ENCODE results near the gene COL26A1.

COL26A1 gene

DNA sequence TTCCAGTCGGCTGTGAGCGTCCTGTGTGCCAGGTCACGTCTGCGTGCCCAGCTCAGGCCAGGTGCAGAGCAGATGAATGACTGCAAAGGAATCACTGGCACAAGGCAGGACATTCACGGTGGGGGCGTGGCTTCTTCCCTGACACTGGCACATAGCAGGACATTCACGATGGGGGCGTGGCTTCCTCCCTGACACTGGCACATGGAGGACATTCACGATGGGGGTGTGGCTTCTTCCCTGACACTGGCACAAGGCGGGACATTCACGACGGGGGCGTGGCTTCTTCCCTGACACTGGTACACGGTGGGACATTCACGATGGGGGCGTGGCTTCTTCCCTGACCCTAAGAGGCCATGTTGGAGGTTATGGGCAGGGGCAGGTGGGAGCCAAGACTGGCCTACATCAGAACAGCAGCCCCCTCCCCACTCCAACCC, 202.1 kb downstream of the COL26A1 start:
- DNase-seq (ENCODE audit: low read depth, low spot score): no peak

DNA sequence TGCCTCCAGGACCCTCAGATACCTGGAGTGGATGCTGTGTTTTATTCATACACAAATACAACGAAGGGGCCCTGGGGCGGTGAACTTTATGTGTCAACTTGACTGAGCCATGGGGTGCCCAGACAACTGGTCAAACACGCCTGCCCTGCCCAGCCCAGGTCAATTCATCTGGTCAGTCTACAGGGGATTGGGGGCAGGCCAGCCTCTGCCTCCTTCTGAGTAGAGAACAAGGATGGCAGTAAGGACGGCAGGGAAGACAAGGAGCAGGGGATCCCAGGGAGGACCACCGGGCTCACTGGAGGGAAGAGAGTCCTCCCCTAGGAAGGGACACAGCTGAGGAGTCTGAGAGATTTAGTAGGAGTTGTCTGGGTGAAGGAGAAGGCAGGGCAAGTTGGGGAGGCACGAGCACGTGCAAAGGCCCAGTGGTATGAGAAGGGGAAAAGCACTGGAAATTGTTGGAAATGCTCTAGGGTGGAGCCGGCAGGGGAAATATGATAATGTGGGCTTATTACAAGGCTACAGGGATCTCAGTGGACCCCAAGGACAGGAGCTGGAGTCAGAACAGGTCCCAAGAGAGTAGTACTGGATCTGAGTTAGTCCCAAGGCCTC, 203.0 kb downstream of the COL26A1 start:
- no peak for DNase-seq (ENCODE audit: low read depth, low spot score)

DNA sequence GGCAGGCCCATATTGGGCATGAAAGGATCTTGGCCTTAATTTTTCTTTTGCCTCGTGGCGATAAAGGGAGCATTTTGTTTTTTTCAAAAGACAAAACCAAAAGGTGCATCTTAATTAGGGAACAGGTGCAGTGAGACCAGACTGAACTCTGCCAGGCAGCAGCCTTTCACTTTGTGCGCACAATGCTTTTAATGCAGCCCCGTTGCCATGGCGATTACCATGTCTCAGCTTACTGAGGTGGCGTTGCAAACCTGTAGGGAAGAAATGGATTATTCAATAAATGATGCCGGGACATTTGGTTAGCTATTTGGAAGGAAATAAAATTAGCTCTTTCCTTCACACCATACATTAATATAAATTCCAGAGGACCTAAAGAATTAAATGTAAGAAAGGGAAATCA, 204.6 kb downstream of the COL26A1 start:
- DNase-seq (ENCODE audit: low read depth, low spot score): no peak

DNA sequence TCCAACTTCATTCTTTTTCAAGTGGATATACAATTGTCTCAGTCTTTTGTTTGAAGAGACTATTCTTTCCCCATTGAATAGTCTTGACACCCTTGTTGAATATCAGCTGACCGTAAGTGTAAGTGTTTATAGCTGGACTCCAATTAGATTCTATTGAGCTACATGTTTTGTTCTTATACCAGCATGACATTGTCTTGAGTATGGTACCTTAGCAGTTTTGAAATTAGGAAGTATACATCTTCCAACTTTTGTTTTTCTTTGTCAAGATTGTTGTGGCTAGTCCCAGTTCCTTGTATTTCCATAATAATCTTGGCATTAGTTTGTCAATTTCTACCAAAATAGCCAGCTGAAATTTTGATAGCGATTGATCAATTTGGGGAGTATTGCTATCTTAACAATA, 209.5 kb downstream of the COL26A1 start:
- DNase-seq (ENCODE audit: low read depth, low spot score): no peak

DNA sequence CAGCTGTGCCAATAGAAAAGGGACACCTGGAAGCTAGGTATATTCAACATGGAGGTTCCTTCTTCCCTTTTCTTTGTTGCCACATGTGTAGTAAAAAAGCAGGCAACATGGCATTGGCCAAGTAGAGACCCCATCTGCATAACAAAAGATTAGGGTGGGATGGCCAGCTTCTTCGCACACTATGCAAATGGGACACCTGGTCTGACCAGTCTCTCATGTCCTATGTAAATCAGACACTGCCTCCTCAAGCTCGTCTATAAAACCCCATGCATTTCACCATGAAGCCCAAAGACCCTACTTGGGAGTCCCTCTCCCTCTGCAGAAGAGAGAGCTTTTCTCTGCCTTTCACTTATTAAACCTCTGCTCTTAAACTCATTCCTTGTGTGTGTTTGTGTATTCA, 212.5 kb downstream of the COL26A1 start:
- no peak for DNase-seq (ENCODE audit: low read depth, low spot score)

DNA sequence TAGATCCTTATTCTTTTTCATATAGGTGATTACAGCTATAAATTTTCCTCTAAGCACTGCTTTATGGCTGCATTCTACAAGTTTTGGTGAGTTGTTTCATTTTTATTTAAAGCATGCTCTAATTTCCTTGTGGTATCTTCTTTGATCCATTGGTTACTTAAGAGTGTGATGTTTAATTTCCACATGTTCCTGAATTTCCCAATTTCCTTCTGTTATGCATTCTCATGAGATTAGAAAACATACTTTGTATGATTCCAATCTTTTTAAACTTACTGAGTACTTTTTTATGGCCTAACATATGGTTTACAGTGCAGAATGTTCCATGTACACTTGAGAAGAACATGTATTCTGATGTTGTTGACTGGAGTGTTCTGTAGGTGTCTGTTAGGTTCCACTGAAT, 213.0 kb downstream of the COL26A1 start:
- no peak for DNase-seq (ENCODE audit: low read depth, low spot score)

GRCh38 chr7:101576998-101577397, 214.3 kb downstream of the COL26A1 start:
- DNase-seq (ENCODE audit: low read depth, low spot score): no peak

DNA sequence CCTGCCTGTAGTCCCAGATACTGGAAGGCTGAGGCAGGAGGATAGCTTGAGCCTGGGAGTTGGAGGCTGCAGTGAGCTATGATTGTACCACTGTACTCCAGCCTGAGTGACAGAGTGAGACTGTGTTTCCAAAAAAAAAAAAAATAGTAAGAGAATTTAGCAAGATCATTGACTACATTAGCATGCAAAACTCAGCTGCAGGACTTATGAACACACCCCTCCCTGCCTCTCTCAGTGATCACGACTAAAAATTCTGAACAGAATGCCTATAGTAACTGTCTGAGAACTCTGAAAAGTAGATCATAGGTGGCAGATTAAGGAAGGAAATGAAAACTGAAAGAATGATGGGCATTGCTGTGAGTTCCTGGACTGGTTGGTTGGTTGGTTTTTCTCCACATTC, 215.9 kb downstream of the COL26A1 start:
- no peak for DNase-seq (ENCODE audit: low read depth, low spot score)

- no peak for DNase-seq (ENCODE audit: low read depth, low spot score)
Measured at GRCh38 chr7:101580596-101580995, 217.9 kb downstream of the COL26A1 start.

DNA sequence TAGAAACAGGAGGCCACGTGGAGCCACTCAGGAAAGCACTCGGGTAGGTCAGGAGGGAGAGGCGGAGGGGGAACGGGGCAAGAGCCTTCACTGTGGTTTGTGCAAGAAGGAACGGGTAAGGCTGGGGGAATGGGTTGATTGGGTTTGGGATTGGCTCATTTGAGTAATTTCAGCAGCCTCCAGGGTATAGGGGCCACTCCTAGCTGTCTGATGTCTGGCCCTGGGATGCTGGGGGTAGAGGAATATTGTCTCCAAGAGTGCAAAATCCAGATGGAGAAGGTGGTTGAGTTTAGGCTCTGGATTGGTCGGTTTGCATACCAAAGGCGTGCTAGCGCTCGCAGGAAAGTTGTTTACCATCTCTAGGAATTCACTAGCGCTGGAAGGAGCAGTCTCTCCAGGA, 219.2 kb downstream of the COL26A1 start:
- no peak for DNase-seq (ENCODE audit: low read depth, low spot score)

- no peak for DNase-seq (ENCODE audit: low read depth, low spot score)
Measured at GRCh38 chr7:101582971-101583370, 220.3 kb downstream of the COL26A1 start.

DNA sequence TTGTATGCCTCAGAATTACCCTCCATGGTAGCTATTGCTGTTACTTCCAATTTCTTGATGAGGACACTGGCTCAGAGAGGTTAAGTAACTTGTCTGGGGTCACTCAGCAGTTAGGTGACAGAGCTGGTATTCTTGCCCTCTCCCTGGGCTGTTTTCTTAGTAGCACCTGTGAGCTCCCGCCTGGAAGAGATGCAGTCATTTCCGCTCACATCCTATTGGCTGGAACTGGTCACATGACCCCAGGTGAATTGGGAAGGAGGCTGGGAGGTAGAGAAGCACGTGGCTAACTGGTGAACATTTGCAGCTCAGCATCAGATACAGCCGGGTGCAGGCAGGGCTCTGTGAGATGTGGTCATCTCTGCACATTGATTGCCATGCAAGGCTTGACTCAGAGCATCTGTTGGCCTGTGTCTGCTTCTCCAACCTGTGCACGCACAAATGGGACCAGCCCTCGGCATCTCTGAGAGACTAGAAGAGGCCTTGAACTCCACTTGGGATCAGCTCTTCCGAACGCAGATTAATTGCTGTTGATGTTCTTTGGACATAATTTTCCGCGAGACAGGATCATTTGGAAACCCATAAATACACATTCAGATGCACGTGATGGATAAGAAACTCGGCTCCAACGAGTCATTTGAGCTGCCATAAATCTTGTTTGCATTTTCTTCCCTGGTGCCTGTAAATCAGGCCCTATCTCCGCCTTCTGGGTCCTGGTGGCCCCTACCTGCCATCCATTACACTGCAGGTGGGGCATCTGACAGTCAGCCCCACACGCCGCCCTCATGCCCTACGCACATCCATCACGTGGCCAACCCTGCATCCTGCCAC, 223.6 kb downstream of the COL26A1 start:
- no peak for DNase-seq (ENCODE audit: low read depth, low spot score)

GRCh38 chr7:101586906-101587677, 224.4 kb downstream of the COL26A1 start:
- no peak for DNase-seq (ENCODE audit: low read depth, low spot score)

GRCh38 chr7:101588131-101588935, 225.7 kb downstream of the COL26A1 start:
- no peak for DNase-seq (ENCODE audit: low read depth, low spot score)

- no peak for DNase-seq (ENCODE audit: low read depth, low spot score)
Measured at GRCh38 chr7:101589052-101589451, 226.4 kb downstream of the COL26A1 start.

DNA sequence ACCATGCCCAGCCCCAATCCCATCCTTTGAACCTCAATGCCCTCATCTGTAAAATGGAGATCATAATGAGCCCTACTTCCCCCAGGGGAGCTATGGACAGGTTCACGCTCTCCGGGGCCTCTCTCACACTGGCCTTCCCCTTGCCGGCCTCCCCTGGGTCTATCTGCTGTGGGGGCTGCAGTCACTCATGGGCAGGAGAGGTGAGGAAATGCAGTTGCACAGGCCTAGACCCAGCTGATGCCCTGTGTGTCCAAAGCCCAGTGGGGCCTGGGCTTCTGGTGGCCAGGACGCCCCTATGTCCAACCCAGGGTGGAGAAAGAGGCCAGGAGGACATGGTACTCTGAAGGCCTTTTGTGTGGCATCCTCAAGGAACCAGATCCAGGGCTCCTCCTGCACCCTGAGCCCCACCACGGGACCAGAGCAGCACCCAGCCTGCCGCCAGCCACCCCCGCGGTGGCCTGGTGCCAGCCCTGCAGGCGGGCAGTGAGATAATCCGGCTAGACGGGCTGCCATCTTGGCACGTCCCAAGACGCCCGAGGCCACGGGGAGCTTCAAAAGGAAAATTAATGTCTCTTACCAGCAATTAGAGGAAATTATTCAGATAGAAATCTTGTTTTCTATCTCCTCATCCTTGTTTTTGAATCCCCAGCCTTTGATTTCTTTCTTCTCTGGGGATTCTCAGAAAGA, 227.4 kb downstream of the COL26A1 start:
- DNase-seq (ENCODE audit: low read depth, low spot score): no peak

GRCh38 chr7:101590663-101591435, 228.2 kb downstream of the COL26A1 start:
- no peak for DNase-seq (ENCODE audit: low read depth, low spot score)

DNA sequence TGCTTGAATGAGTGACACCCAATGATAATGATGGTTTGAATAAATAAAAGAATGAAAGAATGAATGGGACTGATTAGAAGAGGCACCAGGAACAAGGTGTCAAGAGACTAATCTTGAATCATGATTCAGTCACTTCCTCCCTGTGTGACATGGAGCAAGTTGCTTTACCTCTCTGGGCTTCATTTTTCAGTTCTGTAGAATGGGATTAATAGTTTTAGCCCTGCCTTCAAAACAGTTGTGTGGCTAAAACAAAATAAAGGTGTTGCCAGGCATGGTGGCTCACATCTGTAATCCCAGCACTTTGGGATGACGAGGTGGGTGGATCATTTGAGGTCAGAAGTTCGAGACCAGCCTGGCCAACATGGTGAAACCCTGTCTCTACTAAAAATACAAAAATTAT, 228.8 kb downstream of the COL26A1 start:
- no peak for DNase-seq (ENCODE audit: low read depth, low spot score)

DNA sequence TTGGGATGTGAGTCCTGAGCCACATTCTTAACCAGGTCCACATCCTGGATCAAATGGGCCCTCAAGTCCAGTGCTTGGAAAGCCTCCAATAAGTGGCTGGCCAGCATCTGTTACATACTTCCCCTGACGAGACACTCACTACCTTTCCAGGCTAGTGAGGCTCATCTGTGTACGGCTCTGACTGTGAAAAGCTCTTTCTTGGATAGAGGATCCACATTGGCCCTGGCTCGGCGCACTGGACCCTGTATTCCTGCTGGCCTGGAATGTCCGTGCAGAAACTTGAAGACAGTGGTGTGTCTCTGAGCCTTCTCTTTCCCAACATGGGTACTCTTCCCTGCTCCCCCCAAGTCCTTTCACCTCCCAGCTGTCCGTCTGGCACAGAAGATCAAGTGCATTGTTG, 230.9 kb downstream of the COL26A1 start:
- DNase-seq (ENCODE audit: low read depth, low spot score): no peak

DNA sequence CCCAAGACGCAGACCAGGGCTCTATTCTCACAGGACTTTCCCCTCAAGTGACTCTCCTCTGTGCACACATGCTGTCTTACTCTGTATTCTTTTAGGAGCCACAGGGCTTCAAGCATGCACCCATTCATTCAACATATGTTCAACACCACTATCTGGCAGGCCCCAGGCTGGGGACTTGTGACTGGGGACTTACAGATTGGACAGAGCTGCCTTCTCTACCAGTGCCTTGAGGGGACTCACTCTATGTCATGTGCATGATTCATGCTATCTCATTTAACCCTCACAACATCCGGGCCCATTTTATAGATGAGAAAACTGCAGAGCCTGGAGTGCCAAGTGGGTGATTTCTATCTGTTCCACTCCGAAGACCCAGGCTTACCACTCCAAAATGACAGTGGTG, 232.1 kb downstream of the COL26A1 start:
- DNase-seq (ENCODE audit: low read depth, low spot score): no peak

Data from activated naive CD8-positive, alpha-beta T cell treated with anti-CD3 and anti-CD28 coated beads, Interleukin-2, amount 50 U/mL, for 16 hours (primary cell).